GM12891 (cell line): ENCODE results near the gene ATG4B.

Experiments used
- POLR2A ChIP-seq: IDR thresholded peaks from 2 replicates; pipeline ENCODE4 v1.6.1; 2011; ENCODE audit warnings: low read depth, low read length, control low read depth
- POLR2AphosphoS5 ChIP-seq: IDR thresholded peaks from 2 replicates; pipeline ENCODE4 v1.6.1; 2011; ENCODE audit warnings: low read depth, low read length, control low read depth

DNA sequence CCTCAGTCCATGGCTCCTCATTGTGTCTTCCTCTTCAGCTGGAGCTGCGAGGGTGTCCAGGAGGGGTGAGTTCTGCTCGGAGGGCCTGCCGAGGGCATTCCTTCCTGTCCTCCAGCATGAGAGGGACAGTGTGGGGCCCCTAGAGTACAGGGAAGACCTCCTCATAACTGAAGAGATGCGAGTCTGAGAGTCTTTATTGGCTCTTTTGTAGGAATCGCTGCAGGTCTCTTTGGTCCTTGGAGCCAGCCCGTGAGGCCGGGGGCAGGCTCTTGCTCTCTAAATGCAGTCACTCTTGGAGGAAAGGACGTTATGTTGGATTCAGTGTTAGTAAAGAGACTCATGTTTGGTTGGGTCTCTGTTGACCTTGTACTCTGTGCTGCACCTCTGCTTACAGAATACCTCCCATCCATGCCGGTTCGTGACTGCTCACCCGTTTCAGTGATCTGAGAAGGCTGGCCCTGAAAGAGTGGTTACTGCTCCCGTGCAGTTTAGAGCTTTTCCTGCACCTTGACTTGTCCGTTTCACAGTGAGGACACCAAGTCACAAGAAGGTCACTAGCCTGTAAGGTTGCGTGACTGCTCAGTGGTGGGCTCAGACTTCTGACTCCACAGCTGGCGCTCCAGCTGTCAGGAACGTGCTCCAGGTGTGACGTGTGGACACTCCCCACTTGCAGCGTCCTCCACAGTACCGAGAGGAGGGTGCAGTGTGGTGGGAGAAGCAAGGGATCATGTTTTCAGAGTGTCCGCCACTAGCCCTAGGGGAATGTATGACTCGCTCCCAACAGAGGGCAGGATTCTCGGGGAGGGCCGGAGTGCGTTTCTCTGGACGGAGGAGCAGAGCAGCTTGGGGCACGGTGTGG is 7.8 kb downstream of the ATG4B start:
- TF ChIP-seq POLR2A (no peak), POLR2AphosphoS5 (no peak)
